Aorta (tissue), 5 donors: ENCODE results near the gene CPEB4. TPM values are rescaled to one million over a fixed set of nuclear protein-coding genes. Genes with fewer than 3 reads are reported as not detected.

Experiments
- ATAC-seq: fragments of 200-7000 bp; cut with Tn5 transposase; one replicate; pipeline ENCODE4 v1.9.1; 2022; ENCODE audit warnings: moderate library complexity; ENCODE audit not compliant: low FRiP score
- DNase-seq, 2 donors: peaks; one replicate each; pipeline ENCODE4 v3.0.0-alpha.2; 2020
- H3K27ac ChIP-seq, 2 donors: one replicate each; pipeline ENCODE4 v1.5.1; 2013; ENCODE audit warnings: low read length in 2 of 2, mild to moderate bottlenecking in 2 of 2, moderate library complexity in 2 of 2, control low read depth in 1 of 2, inconsistent platforms in 1 of 2, low read depth in 1 of 2
- H3K27me3 ChIP-seq, 2 donors: one replicate each; pipeline ENCODE4 v1.6.1; 2013; ENCODE audit warnings: control low read depth in 1 of 2, low read length in 1 of 2, mild to moderate bottlenecking in 1 of 2, moderate library complexity in 1 of 2; ENCODE audit not compliant: insufficient read depth in 2 of 2, control insufficient read depth in 1 of 2
- H3K36me3 ChIP-seq, 2 donors: one replicate each; pipeline ENCODE4 v1.6.1; 2013; ENCODE audit warnings: control low read depth in 1 of 2, low read length in 1 of 2, mild to moderate bottlenecking in 1 of 2; ENCODE audit not compliant: insufficient read depth in 2 of 2, control insufficient read depth in 1 of 2
- H3K4me1 ChIP-seq, 2 donors: one replicate each; pipeline ENCODE4 v1.6.1; 2013; ENCODE audit warnings: low read length in 2 of 2, control low read depth in 1 of 2, mild to moderate bottlenecking in 1 of 2, moderate library complexity in 1 of 2; ENCODE audit not compliant: insufficient read depth in 2 of 2, control insufficient read depth in 1 of 2
- H3K4me3 ChIP-seq, 2 donors: one replicate each; pipeline ENCODE4 v1.5.1; 2013; ENCODE audit warnings: low read length in 2 of 2, control low read depth in 1 of 2, mild to moderate bottlenecking in 1 of 2
- H3K9me3 ChIP-seq: one replicate; pipeline ENCODE4 v1.6.1; 2013; ENCODE audit warnings: mild to moderate bottlenecking, low read length; ENCODE audit not compliant: control insufficient read depth
- WGBS, 2 donors: extraction: QIAGEN DNeasy Blood & Tissue Kit; methylation state at CpG; one replicate each; pipeline ENCODE4 v1.1.7; 2013; 5-methylcytosine and 5-hydroxymethylcytosine counted together
- intact Hi-C, 2 donors: fragments of 100-400 bp; cut with DNase I; formaldehyde crosslinking; loops; one replicate each; pipeline versions ENCODE4 v1.14.2 to v1.15.0; 2022
- polyA plus RNA-seq, 2 donors: library from polyadenylated mRNA; stranded (reverse); fragments of 200-250 nt; gene quantifications; one replicate each; pipeline ENCODE4 v1.2.3, GENCODE V29; 2013
- total RNA-seq, 2 donors: library from RNA; stranded (reverse); fragmentation: NEBNext Ultra II Directional; extraction: Animal tissue kit (Norgen Biotek cat#: 25700); gene quantifications; one replicate each; pipeline ENCODE4 v1.2.1, GENCODE V29; 2021
- donor health status: healthy with polysubstance abuse.
- donor health status: Bipolar disorder and iron deficiency.
- donor health status: DM: no; HTN: no; CAD: no.
- donor health status: DM: no; HTN: no; CAD: no.
- donor health status: DM: yes; HTN: yes; CAD: no.

The CPEB4 gene
- total and polyA plus RNA-seq, 4 donors: 9.0 to 80.1 (median 30.5) TPM

GRCh38 chr5:174003795-174004194 is 115.6 kb downstream of the CPEB4 start:
- no peak overlapping the region for H3K27ac ChIP-seq
- intact Hi-C loops: no loop called here
- no peaks in the 10 kb centered on the region for H3K36me3 ChIP-seq
- no peaks in the 10 kb centered on the region for H3K4me1 ChIP-seq
- ATAC-seq: no peak
- DNase-seq: no peak
- H3K27me3 ChIP-seq: no peaks in the 10 kb centered on the region
- H3K9me3 ChIP-seq: no peaks in the 10 kb centered on the region
- no peak overlapping the region for H3K4me3 ChIP-seq

- WGBS, 2 donors: 92% methylated on average over 5 of the region's 5 CpGs
- Histone ChIP-seq H3K9me3 (no peaks in the 10 kb centered on the region), H3K27me3 (no peaks in the 10 kb centered on the region), H3K36me3 (no peaks in the 10 kb centered on the region), H3K27ac (no peak overlapping the region), H3K4me3 (no peak overlapping the region), H3K4me1 (no peaks in the 10 kb centered on the region)
- no peak for DNase-seq
- no peak for ATAC-seq
- intact Hi-C loops: no loop called here
These were observed 120.8 kb downstream of the CPEB4 start for GRCh38 chr5:174008922-174009321.

- no peaks in the 10 kb centered on the region for H3K9me3 ChIP-seq
- 39 to 40% methylated on average over 1 of the region's 1 CpG for WGBS, 2 donors
- no peaks in the 10 kb centered on the region for H3K36me3 ChIP-seq
- intact Hi-C loops: no loop called here
- no peak overlapping the region for H3K4me3 ChIP-seq
- H3K4me1 ChIP-seq: no peaks in the 10 kb centered on the region
- ATAC-seq (no peak), DNase-seq (no peak)
- no peak overlapping the region for H3K27ac ChIP-seq
- no peaks in the 10 kb centered on the region for H3K27me3 ChIP-seq
These were observed 122.2 kb downstream of the CPEB4 start for GRCh38 chr5:174010365-174010764.

- DNase-seq (no peak), ATAC-seq (no peak)
- Histone ChIP-seq H3K4me3 (no peak overlapping the region), H3K9me3 (no peaks in the 10 kb centered on the region), H3K4me1 (no peaks in the 10 kb centered on the region), H3K27me3 (no peaks in the 10 kb centered on the region), H3K36me3 (no peaks in the 10 kb centered on the region), H3K27ac (no peak overlapping the region)
- intact Hi-C loops: no loop called here
- 24 to 40% methylated on average over 3 of the region's 3 CpGs for WGBS, 2 donors
These were observed 123.3 kb downstream of the CPEB4 start for GRCh38 chr5:174011441-174011840.

Other genes starting within 250 kb of the CPEB4 start
- not detected for gene C5orf47, start 100.8 kb downstream of the CPEB4 start, total RNA-seq
- not detected for gene C5orf47, start 100.8 kb downstream of the CPEB4 start, polyA plus RNA-seq
- gene NSG2, start 157.4 kb downstream of the CPEB4 start, total RNA-seq: not detected
- gene NSG2, start 157.4 kb downstream of the CPEB4 start, polyA plus RNA-seq: under 1 TPM in 1 of 2 donors, not detected in 1; 0.64 TPM